HG03521 (cell line): ENCODE data around the gene SLC41A2.
A peak's percentile ranks its signal among the peaks of the same experiment; 100 is the strongest.
"Not testable (repeated sequence)": the region's sequence is repeated elsewhere in the genome, so short reads cannot be mapped to it uniquely, and the experiment has no call there.

Experiments used
- ATAC-seq: cut with Tn5 transposase; IDR thresholded peaks from one replicate; pipeline ENCODE4 v1.9.1; 2021; ENCODE audit warnings: mild to moderate bottlenecking, moderate library complexity; ENCODE audit not compliant: unreplicated experiment

The SLC41A2 gene

GRCh38 chr12:104958001-104958804 is at the start of gene SLC41A2:
TSS of gene SLC41A2 (minus strand) at chr12:104958290. CDS start at chr12:104928527, 29,763 bp downstream.
- peak; percentile 71 for ATAC-seq

- ATAC-seq = no peak
These were observed 43.4 kb upstream of the SLC41A2 start for GRCh38 chr12:105001476-105001875.

DNA sequence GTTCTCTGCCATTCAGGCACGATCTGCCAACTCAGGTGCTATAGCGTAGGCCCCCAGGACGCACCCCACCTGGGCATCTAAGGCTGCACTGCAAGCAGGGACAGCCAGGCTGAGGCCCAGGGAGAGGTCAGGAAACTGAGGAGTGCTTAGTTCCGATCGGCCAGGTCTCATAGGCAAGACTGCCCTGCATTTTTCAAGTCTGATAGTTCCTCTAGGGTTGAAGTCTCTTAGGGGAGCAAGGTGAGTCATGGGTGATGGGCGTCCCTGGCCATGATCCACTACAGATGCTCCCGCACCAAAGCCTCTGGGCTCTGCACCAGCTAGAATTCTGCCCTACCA is 41.2 kb upstream of the SLC41A2 start:
- ATAC-seq = no peak

DNA sequence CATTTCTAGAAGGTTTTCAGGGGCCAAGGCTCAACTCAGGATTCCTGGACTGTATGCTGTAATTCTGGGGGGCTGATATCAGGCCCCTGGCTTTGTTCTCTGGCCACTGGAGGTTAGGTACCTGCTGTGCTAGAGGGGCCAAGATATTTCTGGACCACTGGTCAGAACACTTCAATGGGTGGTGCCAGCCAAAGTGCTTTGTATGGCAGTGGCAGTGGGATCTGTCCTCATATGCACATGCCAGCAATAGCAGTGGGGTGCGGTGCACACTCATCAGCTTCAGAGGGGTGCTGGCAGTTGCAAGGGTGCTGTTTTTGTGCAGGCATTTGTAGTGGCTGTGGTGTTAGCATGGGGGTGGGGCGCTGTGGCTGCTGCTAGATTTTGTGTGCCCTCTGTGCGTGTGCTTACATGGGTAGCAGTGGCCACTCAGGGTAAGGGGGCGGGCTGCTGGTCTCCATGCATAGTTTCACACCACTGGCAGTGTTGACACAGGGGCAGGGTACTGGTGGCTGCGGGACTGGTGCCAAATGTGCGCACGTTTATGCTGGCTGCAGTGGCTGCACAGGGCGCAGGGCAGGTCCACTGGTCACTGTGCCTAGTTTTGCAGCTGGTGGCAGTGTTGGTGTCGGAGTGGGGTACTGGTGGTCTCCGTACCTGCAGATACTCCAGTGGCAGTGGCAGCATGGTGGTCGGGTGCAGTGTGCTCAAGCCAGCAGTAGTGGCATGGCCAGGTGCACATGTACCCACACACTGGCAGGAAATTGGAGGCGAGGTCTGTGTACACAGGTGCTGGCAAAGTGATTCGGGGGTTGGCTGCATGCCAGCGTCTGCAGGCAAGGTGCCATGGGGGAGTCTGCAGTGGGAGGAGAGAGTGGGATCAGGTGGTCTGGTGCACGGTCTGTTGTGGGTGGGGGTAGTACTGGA is 40.6 kb upstream of the SLC41A2 start:
- no peak for ATAC-seq

DNA sequence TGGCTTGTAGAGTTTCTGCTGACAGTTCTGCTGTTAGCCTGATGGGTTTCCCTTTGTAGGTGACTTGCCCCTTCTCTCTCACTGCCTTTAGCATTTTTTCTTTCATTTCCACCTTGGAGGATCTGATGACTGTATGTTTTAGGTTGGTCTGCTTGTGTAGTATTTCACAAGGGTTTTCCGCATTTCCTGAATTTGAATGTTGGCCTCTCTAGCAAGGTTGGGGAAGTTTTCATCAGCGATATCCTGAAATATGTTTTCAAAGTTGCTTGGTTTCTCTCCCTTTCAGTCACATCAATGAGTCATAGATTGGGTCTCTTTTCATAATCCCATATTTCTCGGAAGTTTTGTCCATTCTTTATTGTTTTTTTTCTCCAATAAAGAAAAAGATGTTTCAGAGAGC is 39.5 kb upstream of the SLC41A2 start:
- ATAC-seq = no peak

- ATAC-seq = no peak
These were observed 36.2 kb upstream of the SLC41A2 start for GRCh38 chr12:104994336-104994735.

DNA sequence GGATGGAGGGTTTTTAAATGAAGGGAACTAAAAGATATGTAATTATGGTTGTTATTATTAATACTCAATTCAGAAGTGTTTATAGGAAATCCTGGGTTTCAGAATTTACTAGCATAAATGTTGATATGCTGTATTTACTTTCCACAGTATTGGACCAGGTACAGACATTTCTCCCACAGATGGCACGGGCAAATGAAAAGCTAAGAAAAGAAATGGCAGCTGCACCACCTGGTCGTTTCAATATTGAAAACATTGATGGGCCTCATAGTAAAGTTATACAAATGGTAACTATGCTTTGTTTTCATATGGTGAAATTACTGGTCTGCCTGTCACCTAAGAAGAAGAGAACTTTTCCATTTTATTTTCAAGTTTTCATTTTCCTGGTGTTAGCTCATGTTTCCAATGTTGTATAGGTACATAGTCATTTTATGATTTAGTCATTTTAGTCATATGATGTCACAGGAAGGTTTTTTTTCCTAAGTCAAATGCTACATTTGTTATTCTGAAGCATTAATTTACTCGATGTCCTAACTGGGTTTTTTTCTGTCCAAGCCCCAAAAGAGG is 33.6 kb upstream of the SLC41A2 start:
- no peak for ATAC-seq

DNA sequence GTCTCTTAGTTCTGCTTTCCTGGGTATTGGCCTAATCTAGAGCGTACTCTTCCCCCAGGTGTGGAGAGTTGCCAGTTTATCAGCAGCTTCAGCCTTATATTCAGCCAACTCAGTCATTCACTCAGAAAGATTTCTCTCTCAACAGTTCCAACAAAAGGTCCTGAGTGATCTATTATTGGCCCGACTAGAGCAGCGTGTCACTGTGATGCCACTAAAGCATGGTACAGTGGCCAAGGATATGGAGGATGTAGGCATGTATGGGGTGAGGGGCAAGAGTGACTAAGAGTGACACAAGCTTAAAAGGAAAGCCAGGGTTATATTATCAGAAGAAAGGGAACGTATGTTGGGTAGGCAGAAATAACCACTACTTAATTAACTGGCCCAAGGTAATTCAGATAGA is 32.9 kb upstream of the SLC41A2 start:
- ATAC-seq = no peak

DNA sequence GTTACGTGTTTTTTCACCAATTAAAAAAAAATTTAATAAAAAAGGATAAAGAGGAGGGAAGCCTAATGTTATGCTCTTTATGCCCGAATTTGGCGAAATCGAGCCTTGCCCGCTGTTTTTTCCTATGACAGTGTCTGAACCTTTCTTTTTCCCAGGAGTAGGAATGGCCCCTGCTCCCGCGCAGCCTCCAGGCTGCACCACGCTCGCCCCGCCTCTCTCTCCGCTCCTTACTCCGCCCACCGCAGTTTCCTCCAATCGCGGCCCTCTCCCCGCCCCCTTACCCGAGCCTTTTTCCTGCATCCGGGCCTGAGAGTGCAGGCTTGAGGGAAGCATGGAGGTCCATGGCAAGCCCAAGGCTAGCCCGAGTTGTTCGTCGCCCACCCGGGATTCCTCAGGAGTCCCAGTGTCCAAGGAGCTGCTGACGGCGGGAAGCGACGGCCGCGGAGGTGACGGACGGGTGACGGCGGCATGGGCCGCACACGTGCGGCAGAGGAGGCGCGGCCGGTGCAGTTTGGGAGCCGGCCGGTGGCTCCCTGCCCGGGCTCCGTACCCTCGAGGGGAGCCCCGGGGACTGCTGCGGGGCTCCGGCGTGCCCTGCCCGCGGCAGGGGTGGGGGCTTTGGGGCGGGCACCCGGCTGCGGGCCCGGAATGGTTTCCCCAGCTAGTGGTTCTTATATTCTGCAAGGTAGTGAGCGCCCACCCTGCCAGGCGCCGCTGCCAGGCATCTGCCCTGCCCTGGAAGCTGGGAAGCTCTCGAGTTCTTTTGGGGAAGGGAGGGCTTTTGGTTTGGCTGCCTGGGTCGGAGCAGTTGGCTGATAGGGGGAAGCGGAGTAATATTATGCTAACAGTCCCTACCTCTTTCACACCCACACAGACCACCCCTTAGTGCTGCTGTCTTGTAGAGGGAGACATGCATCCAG is 28.2 kb upstream of the SLC41A2 start, which contains the start of gene NOPCHAP1:
TSS of gene NOPCHAP1 (plus strand) at position 295 of the 920 bp plus-strand sequence. CDS start at position 332, 37 bp downstream.
- peak; percentile 93 for ATAC-seq

DNA sequence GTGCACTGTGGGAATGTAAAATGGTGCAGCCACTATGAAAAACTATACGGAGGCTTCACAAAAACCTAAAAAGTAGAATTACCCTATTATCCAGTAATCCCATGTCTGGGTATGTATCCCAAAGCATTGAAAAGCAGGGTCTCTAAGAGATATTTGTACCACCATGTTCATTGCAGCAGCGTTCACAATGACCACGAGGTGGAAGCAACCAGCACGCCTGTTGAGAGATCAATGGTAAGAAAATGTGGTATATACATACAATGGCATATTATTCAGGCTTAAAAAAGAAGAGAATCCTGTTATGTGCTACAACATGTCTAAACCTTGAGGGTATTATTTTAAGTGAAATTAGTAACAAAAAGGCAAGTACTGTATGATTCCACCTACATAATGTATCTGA is 27.1 kb upstream of the SLC41A2 start:
- ATAC-seq = no peak

GRCh38 chr12:104977688-104978087 is 19.6 kb upstream of the SLC41A2 start:
- not testable (repeated sequence) for ATAC-seq

GRCh38 chr12:104976703-104977102 is 18.6 kb upstream of the SLC41A2 start:
- no peak for ATAC-seq

DNA sequence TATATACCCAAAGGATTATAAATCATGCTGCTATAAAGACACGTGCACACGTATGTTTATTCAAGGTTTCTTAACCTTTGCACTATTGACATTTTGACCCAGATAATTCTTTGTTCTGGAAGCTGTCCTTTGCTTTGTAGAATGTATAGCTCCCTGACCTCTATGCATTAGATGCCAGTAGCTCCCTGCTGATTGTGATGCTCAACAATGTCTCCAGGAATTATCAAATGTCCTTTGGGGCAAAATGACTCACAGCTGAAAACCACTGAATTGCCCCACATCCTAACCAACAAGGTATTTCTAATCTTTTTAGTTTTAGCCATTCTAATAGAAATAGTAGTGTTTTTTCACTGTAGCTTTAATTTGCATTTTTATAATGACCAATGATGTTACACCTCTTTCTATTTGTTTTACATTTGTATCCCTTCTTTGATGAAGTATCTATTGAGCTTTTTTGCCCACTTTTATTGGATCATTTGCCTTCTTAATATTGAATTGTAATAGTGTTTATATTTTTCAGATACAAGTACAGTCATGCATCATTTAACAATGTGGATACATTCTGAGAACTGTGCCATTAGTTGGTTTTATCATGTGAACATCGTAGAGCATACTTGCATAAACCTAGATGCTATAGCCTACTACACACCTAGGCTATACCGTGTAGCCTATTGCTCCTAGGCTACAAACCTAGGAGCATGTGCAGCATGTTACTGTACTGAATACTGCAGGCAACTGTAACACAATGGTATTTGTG is 17.7 kb upstream of the SLC41A2 start:
- ATAC-seq = no peak

DNA sequence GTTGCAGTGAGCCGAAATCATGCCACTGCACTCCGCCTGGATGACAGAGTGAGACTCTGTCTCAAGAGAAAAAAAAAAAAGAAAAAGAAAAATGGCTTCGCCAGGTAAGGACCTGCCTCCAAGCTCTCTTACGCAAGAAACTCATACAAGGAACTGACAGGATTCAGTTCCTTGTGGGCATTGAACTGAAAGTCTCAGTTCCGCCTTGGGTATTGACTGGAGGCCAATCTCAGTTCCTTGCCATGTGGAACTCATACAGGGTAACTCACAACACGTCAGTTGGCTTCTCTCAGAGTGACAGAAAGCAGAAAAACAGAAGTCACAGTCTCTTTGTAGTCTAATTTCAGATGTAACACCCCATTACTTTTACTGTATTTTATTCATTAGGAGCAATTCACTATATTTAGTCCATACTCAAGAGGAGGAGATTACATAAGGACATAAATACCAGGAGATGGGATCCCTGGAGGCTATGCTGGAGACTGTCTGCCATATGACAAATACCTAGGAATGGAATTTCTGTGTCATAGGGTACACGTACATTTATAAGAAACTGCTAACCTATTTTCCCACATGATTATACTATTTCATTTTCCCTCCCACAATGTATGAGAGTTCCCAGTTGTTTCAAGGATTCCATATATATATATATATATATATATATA is 16.7 kb upstream of the SLC41A2 start:
- ATAC-seq = peak; percentile 90

- ATAC-seq = no peak
These were observed 15.2 kb upstream of the SLC41A2 start for GRCh38 chr12:104973250-104973649.

GRCh38 chr12:104971306-104971705 is 13.2 kb upstream of the SLC41A2 start:
- no peak for ATAC-seq

DNA sequence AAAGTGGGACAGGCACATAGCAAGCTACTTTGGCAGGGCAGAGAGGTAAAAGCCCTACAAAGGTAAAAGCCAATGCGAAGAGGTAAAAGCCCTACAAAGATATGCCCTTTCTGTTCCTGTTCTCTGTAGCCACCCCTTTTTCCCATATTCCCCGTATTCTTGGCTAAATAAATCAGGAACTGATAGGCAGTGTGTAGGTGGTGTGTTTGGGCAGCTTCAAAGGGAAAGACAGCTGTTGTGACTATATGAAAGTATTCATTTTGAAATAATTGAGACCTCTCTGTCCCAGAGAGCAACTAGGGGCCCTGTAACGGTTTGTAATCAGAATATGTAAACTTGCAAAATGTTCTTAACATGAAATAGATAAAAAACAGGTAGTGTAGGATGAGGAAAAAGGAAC is 11.3 kb upstream of the SLC41A2 start:
- ATAC-seq = no peak

DNA sequence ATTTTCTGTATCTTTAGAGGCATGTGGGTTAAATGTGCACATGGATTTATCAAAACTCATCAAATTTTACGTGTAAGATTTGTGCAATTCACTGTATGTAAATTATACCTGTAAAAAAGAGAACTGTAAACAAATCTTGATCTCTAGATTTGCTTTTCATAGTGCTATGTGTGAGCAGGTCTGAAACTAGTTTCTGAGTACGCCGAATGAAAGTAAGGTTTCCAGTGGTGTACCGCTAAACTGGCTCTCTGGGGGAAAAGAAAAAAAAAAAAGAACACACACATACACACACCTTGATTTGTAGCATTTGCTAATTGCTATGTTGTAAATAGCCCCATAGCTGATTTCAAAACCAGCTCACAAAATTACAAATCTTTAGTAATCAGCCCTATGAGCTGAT is 8.6 kb upstream of the SLC41A2 start:
- ATAC-seq = peak; percentile 90

- ATAC-seq = no peak
These were observed 6.7 kb upstream of the SLC41A2 start for GRCh38 chr12:104964856-104965205.
